Activated CD8-positive, alpha-beta memory T cell treated with anti-CD3 and anti-CD28 coated beads for 24 hours (primary cell): ENCODE data around the gene GRAPL.
"Not testable (repeated sequence)": the region's sequence is repeated elsewhere in the genome, so short reads cannot be mapped to it uniquely, and the experiment has no call there.

Experiments used
- DNase-seq: peaks from one replicate; pipeline ENCODE4 v3.0.0-alpha.2; 2020

GRAPL gene

DNA sequence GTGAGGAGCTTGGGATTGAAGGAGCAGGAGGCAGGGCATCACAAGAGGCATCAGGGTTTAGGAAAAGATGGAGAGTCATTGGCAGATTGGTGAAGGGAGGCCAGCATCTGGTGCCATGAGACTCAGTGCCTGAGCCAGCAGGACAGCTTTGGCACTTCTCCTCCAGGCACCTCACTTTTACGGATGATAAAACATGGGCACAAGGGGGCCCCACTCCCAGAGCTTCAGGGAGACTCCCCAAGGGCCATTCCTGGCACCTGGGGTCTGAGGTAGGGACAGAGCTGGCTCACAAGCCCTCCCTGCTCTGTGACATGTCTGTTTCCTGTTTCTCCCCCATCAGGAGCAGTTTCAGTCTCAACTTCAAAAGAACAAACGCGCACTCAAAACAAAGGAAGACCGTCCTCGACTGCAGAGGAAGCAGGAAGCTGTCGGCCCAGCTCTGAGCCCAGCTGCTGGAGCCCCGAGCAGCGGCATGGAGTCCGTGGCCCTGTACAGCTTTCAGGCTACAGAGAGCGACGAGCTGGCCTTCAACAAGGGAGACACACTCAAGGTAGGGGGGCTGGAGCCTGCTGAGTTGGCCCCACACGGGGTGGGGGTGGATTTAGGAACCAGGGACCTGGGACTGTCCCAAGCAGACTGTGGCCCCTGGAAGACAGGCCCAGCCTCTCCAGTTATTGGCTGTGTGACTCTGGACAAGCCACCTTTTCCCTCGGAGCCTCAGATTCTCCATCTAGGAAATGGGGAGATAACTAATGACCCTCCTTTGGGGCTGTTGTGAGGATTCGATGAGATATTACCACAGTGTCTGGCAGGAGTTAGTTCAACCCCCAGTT, at the start of gene GRAPL:
GRAPL (plus strand) TSS at position 442 of the 833 bp plus-strand sequence; CDS start at position 473, 31 bp downstream.
- not testable (repeated sequence) for DNase-seq

- DNase-seq, result not testable (repeated sequence)
Observed at GRCh38 chr17:19088804-19089685, 38.3 kb upstream of the GRAPL start.

GRCh38 chr17:19090058-19090772, 37.2 kb upstream of the GRAPL start:
- DNase-seq, result not testable (repeated sequence)

DNA sequence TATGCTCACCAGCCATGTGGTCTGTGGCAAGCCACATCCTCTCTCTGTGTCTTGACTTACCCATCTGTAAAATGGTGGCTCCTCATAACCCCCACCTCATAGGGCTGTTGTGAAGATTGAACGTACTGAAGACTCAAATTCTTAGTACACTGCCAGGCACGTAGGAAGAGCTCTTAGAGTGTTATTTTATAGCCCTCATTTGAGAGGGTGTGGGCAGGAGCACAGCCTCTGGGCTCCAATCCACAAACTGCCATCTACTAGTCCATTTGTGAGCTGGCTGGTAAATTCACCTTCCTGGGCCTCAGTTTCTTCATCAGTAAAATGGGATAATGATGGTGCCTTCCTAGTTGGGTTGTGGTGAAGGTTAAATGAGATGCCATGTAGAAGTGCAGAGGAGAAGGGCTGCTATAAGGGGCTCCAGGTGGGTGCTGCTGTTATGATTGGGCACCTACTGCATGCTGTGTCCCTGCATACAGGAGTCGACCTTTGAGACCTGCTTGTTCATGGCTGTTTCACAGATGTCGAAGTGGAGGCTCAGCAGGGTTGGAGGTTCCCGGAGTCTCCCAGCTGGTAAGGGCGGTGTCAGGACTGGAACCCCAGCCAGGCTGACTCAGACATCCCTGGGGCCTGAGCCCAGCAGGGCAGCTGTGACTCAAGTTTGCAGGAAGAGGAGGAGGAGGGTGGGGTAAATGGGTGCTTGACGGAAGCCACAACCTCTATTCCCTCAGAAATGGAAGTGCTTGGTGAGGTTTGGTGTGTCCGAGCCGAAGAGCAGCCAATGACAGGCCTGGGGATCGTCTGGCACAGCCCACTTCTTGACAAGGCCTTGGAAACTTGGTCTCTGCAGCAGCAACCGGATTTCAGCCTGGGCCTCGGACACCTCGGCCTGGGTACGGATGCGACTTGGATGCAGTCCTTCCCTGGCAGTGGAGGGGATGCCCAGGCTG, 34.4 kb upstream of the GRAPL start:
- peak; percentile 50 for DNase-seq

- DNase-seq, result peak; percentile 38
Observed at GRCh38 chr17:19093684-19094438, 33.5 kb upstream of the GRAPL start.

GRCh38 chr17:19108517-19108916, 18.9 kb upstream of the GRAPL start:
- not testable (repeated sequence) for DNase-seq

- DNase-seq, result not testable (repeated sequence)
Observed at GRCh38 chr17:19110189-19111097, 16.9 kb upstream of the GRAPL start.

DNA sequence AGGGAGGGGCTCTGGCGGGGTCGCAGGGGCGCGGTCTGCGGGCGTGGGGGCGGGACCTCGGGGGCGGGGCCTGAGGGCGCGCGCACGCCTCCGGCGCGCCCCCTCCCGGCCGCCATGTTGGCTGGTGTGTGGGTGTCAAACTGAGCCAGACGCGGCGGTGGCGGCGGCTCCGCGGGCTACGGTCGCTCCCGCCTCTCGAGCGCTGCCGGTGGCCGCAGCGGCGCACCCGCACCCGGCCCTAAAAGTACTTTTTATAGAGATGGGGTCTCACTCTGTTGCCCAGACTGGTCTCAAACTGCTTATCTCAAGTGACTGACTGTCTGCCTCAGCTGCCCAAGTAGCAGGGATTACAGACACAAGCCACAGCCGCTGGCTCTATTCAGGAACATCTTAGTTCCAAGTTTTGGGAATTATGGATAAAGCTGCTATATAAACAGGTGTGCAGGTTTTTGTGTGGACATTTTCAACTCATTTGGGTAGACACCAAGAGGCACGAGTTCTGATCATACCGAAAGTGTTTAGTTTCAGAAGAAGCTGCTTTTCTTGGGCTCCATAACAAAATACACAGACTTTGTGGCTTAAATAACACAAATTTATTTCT, 16.2 kb upstream of the GRAPL start:
- peak; percentile 58 for DNase-seq

DNA sequence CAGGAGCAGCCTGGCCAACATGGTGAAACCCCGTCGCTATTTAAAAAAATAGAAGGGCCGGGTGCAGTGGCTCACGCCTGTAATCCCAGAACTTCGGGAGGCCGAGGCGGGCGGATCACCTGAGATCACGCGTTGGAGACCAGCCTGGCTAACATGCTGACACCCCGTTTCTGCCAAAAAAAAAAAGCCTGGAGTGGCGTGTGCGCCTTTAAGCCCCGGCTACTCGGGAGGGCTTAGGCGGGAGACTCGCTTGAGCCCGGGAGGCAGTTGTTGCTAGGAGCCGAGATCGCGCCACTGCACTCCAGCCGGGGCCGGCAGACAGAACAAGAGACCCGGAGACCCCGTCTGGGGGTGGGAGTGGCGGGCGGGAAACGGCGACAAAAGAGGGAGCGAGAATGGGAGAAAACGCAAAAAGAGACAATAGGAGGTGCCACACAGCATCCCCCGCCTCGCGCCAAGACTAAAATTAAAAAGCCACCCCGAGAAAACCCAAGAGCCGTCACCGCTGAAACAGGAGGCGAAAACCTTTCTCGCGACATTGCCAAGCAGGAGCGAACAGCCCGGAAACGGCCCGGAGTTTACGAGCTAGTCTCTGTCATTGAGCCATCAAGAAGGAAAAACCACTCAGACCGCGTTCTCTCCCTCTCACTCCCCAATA, 15.5 kb upstream of the GRAPL start:
- DNase-seq, result peak; percentile 53

GRCh38 chr17:19112459-19112826, 14.9 kb upstream of the GRAPL start:
- peak; percentile 56 for DNase-seq

DNA sequence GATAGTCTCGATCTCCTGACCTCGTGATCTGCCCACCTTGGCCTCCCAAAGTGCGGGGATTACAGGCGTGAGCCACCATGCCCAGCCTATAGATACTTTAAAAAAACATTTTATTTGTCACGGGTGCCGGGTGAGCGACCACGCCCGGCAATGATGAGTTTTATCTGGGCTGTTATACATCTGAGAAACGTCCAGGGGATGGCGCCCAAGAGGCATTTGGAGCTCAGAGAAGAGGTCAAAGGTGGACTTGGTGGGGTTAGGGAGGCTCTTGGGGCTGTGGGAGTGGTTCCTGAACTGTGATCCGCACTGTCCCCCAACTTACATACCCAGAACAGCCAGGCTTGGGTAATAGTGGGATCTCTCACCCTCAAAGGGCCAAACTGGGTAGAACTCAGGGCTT, 8.7 kb upstream of the GRAPL start:
- not testable (repeated sequence) for DNase-seq

DNA sequence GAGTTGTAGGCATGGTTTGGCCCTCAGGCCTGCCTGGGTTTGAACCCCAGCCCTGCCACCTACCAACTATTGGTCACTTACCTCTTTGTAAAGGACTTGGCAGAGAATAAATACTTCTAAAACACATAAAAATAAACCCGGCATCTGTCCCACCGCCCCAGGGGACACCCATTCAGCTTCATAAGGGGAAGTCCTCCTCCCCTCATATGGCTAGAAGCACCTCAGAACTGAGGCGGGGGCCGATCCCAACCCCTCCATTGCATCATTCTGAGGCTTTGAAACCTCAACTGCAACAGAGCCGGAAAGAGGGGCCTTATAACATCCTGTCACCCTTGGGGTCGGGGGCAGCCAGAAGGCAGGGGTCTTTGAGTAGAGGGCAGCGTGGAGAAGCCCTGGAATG, 2.1 kb upstream of the GRAPL start:
- DNase-seq, result not testable (repeated sequence)

DNA sequence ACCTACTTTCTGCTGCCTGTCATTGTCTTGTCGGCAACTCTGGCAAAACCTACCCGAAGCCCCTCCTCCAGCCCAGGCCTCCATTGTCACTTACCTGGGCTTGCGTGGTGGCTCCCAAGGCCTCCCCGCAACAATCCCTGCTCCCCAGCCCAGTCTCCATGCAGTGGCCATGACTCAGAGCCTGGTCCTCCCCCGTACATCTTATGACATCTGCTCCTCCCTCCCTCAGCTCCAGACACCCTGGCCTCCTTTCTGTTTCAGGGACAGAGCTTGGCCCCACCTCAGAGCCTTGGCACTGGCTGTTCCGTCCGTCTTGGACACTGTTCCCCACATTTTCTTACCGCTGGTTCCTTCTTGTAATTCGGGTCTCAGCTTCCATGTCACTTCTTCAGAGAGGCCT, 2.1 kb downstream of the GRAPL start:
- not testable (repeated sequence) for DNase-seq

- not testable (repeated sequence) for DNase-seq
Observed at GRCh38 chr17:19131108-19131507, 3.7 kb downstream of the GRAPL start.

DNA sequence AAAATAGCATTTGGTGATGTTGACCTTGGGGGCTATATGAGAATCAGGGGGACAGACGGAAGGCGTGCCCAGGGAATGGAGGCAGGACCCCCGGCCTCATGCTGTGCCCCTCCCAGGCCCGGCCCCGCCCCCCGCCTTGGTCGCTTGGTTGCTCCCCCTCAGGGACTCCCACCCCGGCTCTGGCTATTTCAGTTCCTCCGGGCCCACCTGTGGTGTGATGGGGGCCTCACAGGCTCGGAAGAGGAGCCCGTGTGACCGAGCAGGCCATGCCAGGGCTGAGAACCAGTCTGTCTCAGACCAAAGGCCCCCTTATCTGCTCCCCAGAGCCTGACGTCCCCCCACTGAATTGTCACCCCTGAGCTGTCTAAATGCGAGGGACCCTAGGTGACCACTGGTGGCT, 4.4 kb downstream of the GRAPL start:
- not testable (repeated sequence) for DNase-seq

DNA sequence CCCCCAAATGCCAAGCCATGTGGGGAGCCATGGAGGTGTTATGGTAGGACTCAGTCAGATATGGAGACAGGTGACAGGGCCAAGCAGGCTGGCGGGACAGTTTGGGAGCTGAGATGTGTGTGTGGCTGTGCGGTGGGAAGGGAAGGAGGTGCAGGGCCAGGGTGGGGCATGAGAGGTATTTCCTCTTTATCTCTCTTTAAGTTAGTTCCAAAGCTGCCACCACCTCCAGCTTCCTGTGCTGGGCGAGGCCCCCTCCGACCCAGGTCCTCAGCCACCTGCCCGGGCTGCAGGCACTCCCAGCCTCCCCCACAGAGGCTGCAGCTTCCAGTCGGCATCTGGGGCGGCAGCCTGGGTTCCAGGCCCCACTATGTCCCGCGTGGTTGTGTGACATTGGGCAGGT, 6.4 kb downstream of the GRAPL start:
- not testable (repeated sequence) for DNase-seq

- DNase-seq, result not testable (repeated sequence)
Observed at GRCh38 chr17:19135391-19135790, 8.0 kb downstream of the GRAPL start.

GRCh38 chr17:19136138-19136537, 8.7 kb downstream of the GRAPL start:
- not testable (repeated sequence) for DNase-seq

GRCh38 chr17:19136605-19137004, 9.2 kb downstream of the GRAPL start:
- not testable (repeated sequence) for DNase-seq
